CD4-positive, alpha-beta memory T cell (primary cell): ENCODE data around the gene SPTA1. TPM values are rescaled to one million over a fixed set of nuclear protein-coding genes. Genes with fewer than 3 reads are reported as not detected.
"Not testable (repeated sequence)": the region's sequence is repeated elsewhere in the genome, so short reads cannot be mapped to it uniquely, and the experiment has no call there.

ENCODE experiments used
- CTCF ChIA-PET: fragments of 350-600 bp; sonication (Branson Sonifier 250); formaldehyde crosslinking; loops from one replicate; lab custom pipeline; 2021; ENCODE audit warnings: inconsistent platforms; ENCODE audit not compliant: partially characterized antibody; lab: Charles Lee
- POLR2A ChIA-PET: fragments of 350-600 bp; sonication (Branson Sonifier 250); formaldehyde crosslinking; loops from one replicate; lab custom pipeline; 2021; ENCODE audit not compliant: partially characterized antibody; lab: Charles Lee
- DNase-seq, 5 donors: peaks; one replicate each; pipeline versions ENCODE4 v3.0.0 to v3.0.0-alpha.2; 2020 to 2022; ENCODE audit warnings: mixed read lengths in 1 of 5
- H3K27ac ChIP-seq: one replicate; pipeline ENCODE4 v1.7.0; 2013; ENCODE audit warnings: low read depth, low read length
- H3K27me3 ChIP-seq: 2 replicates; pipeline ENCODE4 v1.7.0; 2013; ENCODE audit warnings: mild to moderate bottlenecking, low read length, moderate library complexity; ENCODE audit not compliant: insufficient read depth
- H3K36me3 ChIP-seq: 2 replicates; pipeline ENCODE4 v1.7.0; 2013; ENCODE audit warnings: mild to moderate bottlenecking, low read length, moderate library complexity; ENCODE audit not compliant: insufficient read depth
- H3K4me1 ChIP-seq: 2 replicates; pipeline ENCODE4 v1.7.0; 2013; ENCODE audit warnings: mild to moderate bottlenecking, low read length, moderate library complexity; ENCODE audit not compliant: insufficient read depth
- H3K4me3 ChIP-seq, 2 donors: one replicate each; pipeline ENCODE4 v1.7.0; 2013; ENCODE audit warnings: low read length in 2 of 2, mild to moderate bottlenecking in 1 of 2
- H3K9me3 ChIP-seq, 2 donors: one replicate each; pipeline ENCODE4 v1.7.0; 2013; ENCODE audit warnings: low read length in 2 of 2, control low read depth in 1 of 2; ENCODE audit not compliant: control insufficient read depth in 1 of 2
- H3K27ac Mint-ChIP-seq, 7 donors: one replicate each; pipeline ENCODE4 v1.8.0; 2020 to 2021; ENCODE audit warnings: mixed read lengths in 7 of 7, mild to moderate bottlenecking in 6 of 7, inconsistent platforms in 3 of 7, moderate library complexity in 3 of 7
- H3K27me3 Mint-ChIP-seq, 2 donors: one replicate each; pipeline ENCODE4 v1.8.0; 2020 to 2021; ENCODE audit warnings: mixed read lengths in 2 of 2
- H3K36me3 Mint-ChIP-seq, 2 donors: one replicate each; pipeline ENCODE4 v1.8.0; 2020 to 2021; ENCODE audit warnings: mixed read lengths in 2 of 2, inconsistent platforms in 1 of 2, mild to moderate bottlenecking in 1 of 2
- H3K4me1 Mint-ChIP-seq, 4 donors: one replicate each; pipeline ENCODE4 v1.8.0; 2020 to 2021; ENCODE audit warnings: mixed read lengths in 4 of 4, mild to moderate bottlenecking in 1 of 4
- H3K4me3 Mint-ChIP-seq, 8 donors: one replicate each; pipeline ENCODE4 v1.8.0; 2020 to 2021; ENCODE audit warnings: mixed read lengths in 8 of 8, mild to moderate bottlenecking in 7 of 8, moderate library complexity in 6 of 8, inconsistent platforms in 3 of 8
- H3K9me3 Mint-ChIP-seq, 8 donors: one replicate each; pipeline ENCODE4 v1.8.0; 2020 to 2021; ENCODE audit warnings: mixed read lengths in 8 of 8, mild to moderate bottlenecking in 5 of 8, inconsistent platforms in 3 of 8, moderate library complexity in 1 of 8
- intact Hi-C: fragments of 100-400 bp; cut with micrococcal nuclease; formaldehyde crosslinking; loops from one replicate; pipeline ENCODE4 v1.15.1; 2023
- polyA plus RNA-seq, 2 donors: library from polyadenylated mRNA; unstranded; fragments of 300-500 nt; fragmentation: Illumina TruSeq; gene quantifications; one replicate each; pipeline ENCODE4 v1.2.3, GENCODE V29; 2021
- total RNA-seq, 2 experiments: library from RNA; stranded (reverse); gene quantifications; one replicate each; pipeline ENCODE4 v1.2.3, GENCODE V29; 2021

SPTA1 gene
- total and polyA plus RNA-seq, 4 experiments from 2014 or later: not detected

GRCh38 chr1:158694596-158694995 lies 8.1 kb upstream of the SPTA1 start:
- no peaks in the 10 kb centered on the region for H3K4me1 Mint-ChIP-seq
- ChIA-PET POLR2A (no interaction called here), CTCF (no interaction called here)
- peaks cover 0 to 3% (median 0%) of the 10 kb centered on the region in 8 donors for H3K9me3 Mint-ChIP-seq
- Histone ChIP-seq H3K9me3 (no peaks in the 10 kb centered on the region), H3K4me1 (no peaks in the 10 kb centered on the region), H3K4me3 (no peak overlapping the region), H3K27me3 (no peaks in the 10 kb centered on the region), H3K36me3 (no peaks in the 10 kb centered on the region), H3K27ac (no peak overlapping the region)
- H3K27ac Mint-ChIP-seq: no peak overlapping the region
- intact Hi-C loops: no loop called here
- no peak overlapping the region for H3K4me3 Mint-ChIP-seq
- DNase-seq: no peak
- peaks cover 1 to 5% of the 10 kb centered on the region in 2 donors for H3K27me3 Mint-ChIP-seq
- no peaks in the 10 kb centered on the region for H3K36me3 Mint-ChIP-seq

DNA sequence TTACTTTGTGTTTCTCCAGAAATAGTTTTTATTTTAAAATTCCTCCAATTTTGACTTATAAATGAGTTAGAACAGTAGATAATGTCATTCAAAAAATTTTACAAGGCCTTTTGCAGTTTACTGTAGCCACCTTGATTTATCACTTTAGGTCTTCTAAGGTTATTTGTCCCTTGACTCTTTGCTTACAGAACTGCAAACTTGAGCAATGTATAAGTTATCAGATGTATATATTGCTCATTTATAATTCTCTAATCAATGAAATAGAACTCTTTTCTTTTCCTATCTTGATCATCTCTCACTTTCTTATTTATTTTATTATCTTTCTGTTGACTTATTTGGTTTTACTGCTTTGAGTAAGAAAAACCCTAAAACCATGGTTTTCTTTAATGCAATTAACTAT lies 5.8 kb upstream of the SPTA1 start:
- H3K27ac ChIP-seq: no peak overlapping the region
- no peaks in the 10 kb centered on the region for H3K4me1 ChIP-seq
- no peaks in the 10 kb centered on the region for H3K4me1 Mint-ChIP-seq
- H3K4me3 Mint-ChIP-seq: no peak overlapping the region
- peaks cover 7 to 12% of the 10 kb centered on the region in 2 donors for H3K27me3 Mint-ChIP-seq
- H3K27ac Mint-ChIP-seq: no peak overlapping the region
- intact Hi-C loops: no loop called here
- DNase-seq: no peak
- ChIA-PET POLR2A (no interaction called here), CTCF (no interaction called here)
- no peaks in the 10 kb centered on the region for H3K9me3 ChIP-seq
- H3K4me3 ChIP-seq: no peak overlapping the region
- H3K27me3 ChIP-seq: no peaks in the 10 kb centered on the region
- H3K9me3 Mint-ChIP-seq: peaks cover 0 to 3% (median 0%) of the 10 kb centered on the region in 8 donors
- H3K36me3 ChIP-seq: no peaks in the 10 kb centered on the region
- H3K36me3 Mint-ChIP-seq: no peaks in the 10 kb centered on the region

DNA sequence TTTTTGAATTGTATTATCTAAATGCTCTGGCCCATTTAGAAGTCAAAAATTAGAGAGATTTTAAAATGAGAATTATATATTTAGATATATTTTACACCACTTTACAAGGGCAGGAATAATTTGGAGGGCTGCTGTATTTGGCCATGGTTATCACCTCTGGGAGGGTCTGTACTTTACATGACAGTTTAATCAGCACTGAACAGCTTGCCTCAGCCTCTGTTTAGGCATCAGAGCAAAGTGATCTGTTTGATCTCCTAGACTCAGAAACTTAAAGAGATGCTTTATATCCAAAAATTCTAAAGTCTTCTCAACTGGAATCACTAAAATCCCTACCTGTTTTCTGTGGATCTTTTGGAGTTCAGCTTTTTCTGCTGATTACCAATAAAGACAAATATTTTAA lies 5.4 kb upstream of the SPTA1 start:
- H3K4me1 Mint-ChIP-seq: no peaks in the 10 kb centered on the region
- no peaks in the 10 kb centered on the region for H3K27me3 ChIP-seq
- no peak overlapping the region for H3K4me3 Mint-ChIP-seq
- H3K36me3 Mint-ChIP-seq: no peaks in the 10 kb centered on the region
- no peaks in the 10 kb centered on the region for H3K9me3 ChIP-seq
- H3K27ac ChIP-seq: no peak overlapping the region
- H3K4me1 ChIP-seq: no peaks in the 10 kb centered on the region
- ChIA-PET CTCF (no interaction called here), POLR2A (no interaction called here)
- intact Hi-C loops: no loop called here
- H3K27ac Mint-ChIP-seq: no peak overlapping the region
- DNase-seq: no peak
- H3K27me3 Mint-ChIP-seq: peaks cover 7 to 16% of the 10 kb centered on the region in 2 donors
- no peak overlapping the region for H3K4me3 ChIP-seq
- no peaks in the 10 kb centered on the region for H3K36me3 ChIP-seq
- peaks cover 0 to 3% (median 0%) of the 10 kb centered on the region in 8 donors for H3K9me3 Mint-ChIP-seq

DNA sequence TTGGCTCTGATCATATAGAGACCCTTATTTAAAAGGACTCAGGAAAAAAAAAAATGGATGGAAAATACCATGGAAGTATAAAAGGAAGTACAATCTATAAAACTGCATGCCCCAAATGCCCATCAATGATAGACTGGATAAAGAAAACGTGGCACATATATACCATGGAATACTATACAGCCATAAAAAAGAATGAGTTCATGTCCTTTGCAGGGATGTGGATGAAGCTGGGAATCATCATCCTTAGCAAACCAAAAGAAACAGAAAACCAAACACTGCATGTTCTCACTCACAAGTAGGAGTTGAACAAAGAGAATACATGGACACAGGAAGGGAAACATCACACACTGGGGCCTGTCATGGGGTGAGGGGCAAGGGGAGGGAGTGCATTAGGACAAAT lies 4.6 kb upstream of the SPTA1 start:
- H3K4me1 ChIP-seq, H3K36me3 Mint-ChIP-seq, H3K27ac ChIP-seq, H3K9me3 ChIP-seq, POLR2A ChIA-PET, intact Hi-C loops, H3K27me3 ChIP-seq, H3K4me3 ChIP-seq, H3K36me3 ChIP-seq, H3K4me1 Mint-ChIP-seq, DNase-seq, H3K27ac Mint-ChIP-seq, H3K9me3 Mint-ChIP-seq, H3K4me3 Mint-ChIP-seq, CTCF ChIA-PET: not testable (repeated sequence)
- peaks cover 7 to 16% of the 10 kb centered on the region in 2 donors for H3K27me3 Mint-ChIP-seq

DNA sequence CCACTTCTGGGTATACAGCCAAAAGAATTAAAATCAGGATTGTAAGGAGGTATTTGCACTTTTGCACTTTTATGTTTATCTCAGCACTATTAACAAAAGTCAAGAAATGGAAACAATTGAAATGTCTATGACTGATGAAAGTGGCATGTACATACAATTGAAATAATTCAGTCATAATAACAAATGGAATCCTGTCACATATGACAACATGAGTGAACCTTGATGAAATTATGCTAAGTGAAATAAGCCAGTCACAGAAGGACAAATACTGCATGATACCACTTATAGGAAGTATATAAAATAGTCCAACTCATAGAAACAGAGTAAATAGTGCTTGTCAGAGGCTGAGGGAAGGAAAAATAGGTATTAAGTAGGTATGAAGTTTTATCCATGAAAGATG lies 3.4 kb upstream of the SPTA1 start:
- DNase-seq: no peak
- intact Hi-C loops: no loop called here
- Mint-ChIP-seq H3K9me3 (peaks cover 0 to 3% (median 0%) of the 10 kb centered on the region in 8 donors), H3K4me1 (no peaks in the 10 kb centered on the region), H3K27ac (no peak overlapping the region), H3K27me3 (peaks cover 13 to 16% of the 10 kb centered on the region in 2 donors), H3K36me3 (no peaks in the 10 kb centered on the region), H3K4me3 (no peak overlapping the region)
- no peaks in the 10 kb centered on the region for H3K36me3 ChIP-seq
- H3K9me3 ChIP-seq: no peaks in the 10 kb centered on the region
- no peak overlapping the region for H3K27ac ChIP-seq
- no peak overlapping the region for H3K4me3 ChIP-seq
- ChIA-PET CTCF (no interaction called here), POLR2A (no interaction called here)
- H3K4me1 ChIP-seq: no peaks in the 10 kb centered on the region
- H3K27me3 ChIP-seq: no peaks in the 10 kb centered on the region

GRCh38 chr1:158689110-158689509 lies 2.6 kb upstream of the SPTA1 start:
- H3K27me3 ChIP-seq: no peaks in the 10 kb centered on the region
- POLR2A ChIA-PET: no interaction called here
- H3K4me1 ChIP-seq: no peaks in the 10 kb centered on the region
- intact Hi-C loops: no loop called here
- H3K27me3 Mint-ChIP-seq: peaks cover 18 to 19% of the 10 kb centered on the region in 2 donors
- CTCF ChIA-PET: no interaction called here
- H3K27ac Mint-ChIP-seq: no peak overlapping the region
- H3K4me3 ChIP-seq: no peak overlapping the region
- no peak overlapping the region for H3K4me3 Mint-ChIP-seq
- H3K9me3 Mint-ChIP-seq: peaks cover 0 to 3% (median 0%) of the 10 kb centered on the region in 8 donors
- no peaks in the 10 kb centered on the region for H3K36me3 ChIP-seq
- DNase-seq: no peak
- H3K4me1 Mint-ChIP-seq: no peaks in the 10 kb centered on the region
- H3K36me3 Mint-ChIP-seq: no peaks in the 10 kb centered on the region
- H3K27ac ChIP-seq: no peak overlapping the region
- no peaks in the 10 kb centered on the region for H3K9me3 ChIP-seq

DNA sequence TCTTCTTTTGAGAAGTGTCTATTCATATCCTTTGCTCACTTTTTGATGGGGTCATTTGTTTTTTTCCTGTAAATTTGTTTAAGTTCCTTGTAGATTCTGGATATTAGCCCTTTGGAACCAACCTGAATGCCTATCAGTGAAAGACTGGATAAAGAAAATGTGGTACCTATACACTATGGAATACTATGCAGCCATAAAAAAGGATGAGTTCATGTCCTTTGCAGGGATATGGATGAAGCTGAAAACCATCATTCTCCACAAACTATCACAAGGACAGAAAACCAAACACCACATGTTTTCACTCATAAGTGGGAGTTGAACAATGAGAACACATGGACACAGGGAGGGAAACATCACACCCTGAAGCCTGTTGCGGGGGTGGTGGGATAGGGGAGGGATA lies 1.8 kb upstream of the SPTA1 start:
- H3K4me3 Mint-ChIP-seq, H3K36me3 Mint-ChIP-seq, H3K27ac Mint-ChIP-seq, H3K4me3 ChIP-seq, H3K27me3 ChIP-seq, H3K36me3 ChIP-seq, H3K27ac ChIP-seq, intact Hi-C loops, H3K9me3 Mint-ChIP-seq, POLR2A ChIA-PET, H3K4me1 ChIP-seq, H3K4me1 Mint-ChIP-seq, H3K9me3 ChIP-seq, CTCF ChIA-PET, DNase-seq: not testable (repeated sequence)
- H3K27me3 Mint-ChIP-seq: peaks cover 18 to 22% of the 10 kb centered on the region in 2 donors

DNA sequence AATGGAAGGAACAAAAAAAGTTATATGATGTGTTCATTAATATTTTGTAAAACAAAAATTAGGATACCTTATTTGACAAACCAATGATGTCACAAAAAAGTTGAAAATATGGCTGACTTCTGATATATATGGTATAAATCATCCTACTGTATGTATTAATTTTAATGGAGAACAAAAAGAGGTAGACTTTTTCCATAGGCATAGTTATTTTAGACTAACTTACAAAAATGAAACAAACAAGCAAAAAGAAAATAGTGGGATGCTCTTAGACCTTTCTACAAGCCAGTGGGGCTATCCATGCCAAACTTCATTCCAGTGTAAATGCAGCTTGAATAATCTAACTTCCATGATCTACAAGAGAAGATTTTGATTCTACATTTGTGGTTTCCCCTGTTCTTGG lies 522 bp upstream of the SPTA1 start:
- ChIA-PET POLR2A (no interaction called here), CTCF (no interaction called here)
- Mint-ChIP-seq H3K27ac (no peak overlapping the region), H3K9me3 (peaks cover 0 to 3% (median 0%) of the 10 kb centered on the region in 8 donors), H3K27me3 (peaks cover 20 to 24% of the 10 kb centered on the region in 2 donors), H3K36me3 (no peaks in the 10 kb centered on the region), H3K4me1 (no peaks in the 10 kb centered on the region), H3K4me3 (no peak overlapping the region)
- no peak overlapping the region for H3K27ac ChIP-seq
- H3K27me3 ChIP-seq: no peaks in the 10 kb centered on the region
- no peaks in the 10 kb centered on the region for H3K4me1 ChIP-seq
- no peak overlapping the region for H3K4me3 ChIP-seq
- H3K36me3 ChIP-seq: no peaks in the 10 kb centered on the region
- intact Hi-C loops: no loop called here
- no peak for DNase-seq
- no peaks in the 10 kb centered on the region for H3K9me3 ChIP-seq
